HUES6 (cell line): ENCODE data around the gene SNRNP40.

Experiments
- H3K27ac ChIP-seq: 2 replicates; pipeline ENCODE4 v1.7.0; 2013; ENCODE audit warnings: low read depth, mild to moderate bottlenecking, low read length, inconsistent platforms
- H3K27me3 ChIP-seq: 2 replicates; pipeline ENCODE4 v1.6.1; 2013; ENCODE audit warnings: low read length; ENCODE audit not compliant: control insufficient read depth, insufficient read depth
- H3K36me3 ChIP-seq: 2 replicates; pipeline ENCODE4 v1.6.1; 2013; ENCODE audit warnings: low read length; ENCODE audit not compliant: control insufficient read depth, insufficient read depth
- H3K4me1 ChIP-seq: 2 replicates; pipeline ENCODE4 v1.6.1; 2013; ENCODE audit warnings: low read length; ENCODE audit not compliant: control insufficient read depth, insufficient read depth
- H3K4me3 ChIP-seq: 2 replicates; pipeline ENCODE4 v1.5.1; 2013; ENCODE audit warnings: low read depth, low read length
- H3K9ac ChIP-seq: one replicate; pipeline ENCODE4 v1.6.1; 2013; ENCODE audit warnings: mild to moderate bottlenecking, low read length
- H3K9me3 ChIP-seq: 2 replicates; pipeline ENCODE4 v1.6.1; 2013; ENCODE audit warnings: low read depth, low read length; ENCODE audit not compliant: control insufficient read depth, insufficient read depth

Gene SNRNP40

DNA sequence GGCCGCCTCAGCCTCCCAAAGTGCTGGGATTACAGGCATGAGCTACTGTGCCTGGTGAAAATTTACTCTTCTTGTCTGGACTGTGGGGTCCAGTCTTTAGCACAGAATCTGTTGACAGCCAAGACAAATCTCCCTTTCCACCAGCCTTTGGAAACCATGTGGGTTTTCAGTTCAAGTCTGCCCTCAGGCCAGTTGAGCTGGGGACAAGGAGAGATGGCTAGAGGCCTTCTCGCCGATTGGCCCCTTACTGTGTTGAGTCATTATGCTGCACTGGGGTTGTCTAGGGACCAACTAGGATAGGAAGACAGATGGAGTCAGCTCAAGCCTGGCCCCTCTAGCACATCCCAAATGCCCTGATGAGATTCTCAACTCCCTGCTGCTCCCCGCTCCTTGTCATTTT is 48.3 kb downstream of the SNRNP40 start:
- Histone ChIP-seq H3K36me3 (no peaks in the 10 kb centered on the region), H3K27me3 (no peaks in the 10 kb centered on the region; the same call in 1 of the 2 replicates), H3K27ac (no peak overlapping the region), H3K9ac (no peak overlapping the region), H3K4me1 (no peaks in the 10 kb centered on the region), H3K4me3 (no peak overlapping the region), H3K9me3 (no peaks in the 10 kb centered on the region)

DNA sequence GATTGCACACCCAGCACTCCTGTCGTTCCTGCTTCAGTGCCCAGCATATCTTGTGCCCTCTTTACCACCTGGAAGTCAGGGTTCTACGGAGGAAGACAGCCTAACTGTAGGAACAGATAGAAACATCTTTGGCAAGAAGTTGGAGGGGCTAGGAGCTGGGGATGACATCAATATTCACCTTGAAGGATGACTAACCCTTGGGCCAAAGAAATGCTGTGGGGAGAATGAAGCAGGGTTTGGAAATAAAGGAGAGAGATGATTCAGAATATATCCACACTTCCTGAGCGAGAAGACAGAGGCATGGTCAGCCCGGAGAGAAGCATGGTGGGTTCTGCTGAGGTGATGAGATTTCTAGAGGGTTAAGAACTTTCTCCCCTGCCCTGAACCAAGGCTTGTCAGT is 52.3 kb downstream of the SNRNP40 start:
- H3K9ac ChIP-seq: no peak overlapping the region
- no peaks in the 10 kb centered on the region for H3K4me1 ChIP-seq
- H3K27me3 ChIP-seq: peaks cover 17% of the 10 kb centered on the region
- no peaks in the 10 kb centered on the region for H3K9me3 ChIP-seq
- no peak overlapping the region for H3K27ac ChIP-seq
- no peak overlapping the region for H3K4me3 ChIP-seq
- H3K36me3 ChIP-seq: no peaks in the 10 kb centered on the region

DNA sequence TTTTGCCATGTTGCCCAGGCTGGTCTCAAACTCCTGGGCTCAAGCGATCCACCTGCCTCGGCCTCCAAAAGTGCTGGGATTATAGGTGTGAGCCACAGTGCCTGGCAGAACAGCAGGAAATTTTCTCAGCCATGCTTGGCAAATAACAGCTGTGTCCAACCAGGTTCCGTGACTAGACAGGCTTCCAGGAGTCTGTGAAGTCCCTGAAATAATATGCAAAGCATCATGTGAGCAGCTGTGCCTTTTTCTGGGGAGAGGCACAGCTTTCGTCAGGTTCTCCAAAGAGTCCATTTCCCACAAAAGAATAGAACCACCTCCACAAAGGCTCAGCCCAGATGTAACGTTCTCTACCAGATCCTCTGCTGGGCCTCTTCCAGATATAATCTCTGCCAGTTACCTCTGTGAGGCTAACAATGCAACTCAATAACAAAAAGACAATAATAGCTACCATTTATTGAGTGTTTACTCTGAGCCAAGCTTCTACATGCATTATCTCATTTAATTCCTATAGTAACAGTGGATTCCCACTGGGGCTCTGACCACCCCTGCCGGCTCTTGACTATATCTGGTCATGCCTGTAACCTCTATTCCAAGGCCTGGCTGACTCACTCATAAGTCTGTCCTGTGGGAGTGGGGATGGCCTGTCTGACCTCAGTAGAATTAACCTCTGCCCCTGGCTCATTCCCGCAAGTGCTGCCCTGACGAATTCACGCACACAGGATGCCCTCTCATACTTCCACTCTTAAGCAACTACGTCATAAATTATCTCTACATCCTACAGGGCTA is 52.9 kb downstream of the SNRNP40 start:
- Histone ChIP-seq H3K9ac (no peak overlapping the region), H3K9me3 (no peaks in the 10 kb centered on the region), H3K36me3 (no peaks in the 10 kb centered on the region), H3K27ac (no peak overlapping the region), H3K27me3 (peaks cover 24% of the 10 kb centered on the region), H3K4me3 (no peak overlapping the region), H3K4me1 (peaks cover 1% of the 10 kb centered on the region; the same call in 1 of the 2 replicates)

DNA sequence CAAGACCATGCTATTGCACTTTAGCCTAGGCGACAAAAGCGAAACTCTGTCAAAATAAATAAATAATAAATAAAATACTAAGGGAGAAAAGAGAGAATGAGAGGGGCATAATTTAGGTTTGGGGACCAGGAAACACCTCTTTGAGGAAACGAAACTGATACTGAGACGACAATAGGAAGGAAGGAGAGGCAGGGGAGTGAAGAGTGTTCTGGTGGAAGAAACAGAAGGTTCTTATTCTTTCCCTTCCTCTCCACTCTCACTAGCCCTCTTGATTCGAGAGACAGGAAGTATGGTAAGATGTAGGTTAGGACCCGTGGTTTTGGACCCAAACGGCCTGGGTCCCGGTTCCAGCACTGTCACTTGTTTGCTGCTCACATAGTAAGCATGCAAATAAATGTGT is 55.3 kb downstream of the SNRNP40 start:
- H3K27ac ChIP-seq: no peak overlapping the region
- no peaks in the 10 kb centered on the region for H3K9me3 ChIP-seq
- no peaks in the 10 kb centered on the region for H3K36me3 ChIP-seq
- H3K4me1 ChIP-seq: peaks cover 5% of the 10 kb centered on the region; the same call in 1 of the 2 replicates
- no peak overlapping the region for H3K4me3 ChIP-seq
- no peak overlapping the region for H3K9ac ChIP-seq
- H3K27me3 ChIP-seq: peaks cover 33% of the 10 kb centered on the region

DNA sequence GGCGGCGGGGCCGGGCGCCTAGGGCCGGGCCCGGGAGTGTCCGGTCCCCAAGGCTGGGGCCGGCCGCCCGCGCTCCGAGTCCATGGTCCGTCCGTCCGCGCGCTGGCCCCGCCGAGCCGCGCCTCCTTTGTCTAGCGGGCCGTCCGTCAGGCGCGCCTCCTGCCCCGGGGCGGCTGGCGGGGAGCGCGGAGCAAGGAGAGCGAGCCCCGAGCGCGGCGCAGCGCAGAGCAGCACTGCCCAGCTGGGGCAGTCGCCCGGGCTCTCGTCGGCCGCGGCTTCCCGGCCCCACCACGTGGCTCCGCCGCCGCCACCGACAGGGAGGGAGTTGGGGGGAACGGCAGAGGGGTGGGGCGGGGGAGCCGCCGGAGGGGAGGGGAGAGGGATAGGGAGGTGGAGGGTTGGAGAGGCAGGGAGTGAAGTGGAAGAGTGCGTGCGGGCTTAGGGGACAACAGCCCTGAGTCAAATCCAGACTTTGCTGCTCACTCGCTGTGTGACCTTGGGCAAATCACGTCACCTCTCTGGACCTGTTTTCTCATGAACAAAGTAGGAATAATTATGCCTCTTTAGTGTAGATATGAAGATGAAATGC is 56.8 kb downstream of the SNRNP40 start, which contains the start of gene NKAIN1:
Gene NKAIN1 (minus strand): TSS at position 235 of the 589 bp plus-strand sequence. CDS start 340 bp downstream, outside the sequence.
- Histone ChIP-seq H3K9me3 (no peaks in the 10 kb centered on the region), H3K27me3 (peaks cover 33% of the 10 kb centered on the region), H3K9ac (peak within 1 kb of the TSS; percentile 34), H3K36me3 (no peaks in the 10 kb centered on the region), H3K4me1 (peaks cover 6% of the 10 kb centered on the region; the same call in 1 of the 2 replicates), H3K4me3 (peak within 1 kb of the TSS; percentile 62), H3K27ac (no peak within 1 kb of the TSS)

DNA sequence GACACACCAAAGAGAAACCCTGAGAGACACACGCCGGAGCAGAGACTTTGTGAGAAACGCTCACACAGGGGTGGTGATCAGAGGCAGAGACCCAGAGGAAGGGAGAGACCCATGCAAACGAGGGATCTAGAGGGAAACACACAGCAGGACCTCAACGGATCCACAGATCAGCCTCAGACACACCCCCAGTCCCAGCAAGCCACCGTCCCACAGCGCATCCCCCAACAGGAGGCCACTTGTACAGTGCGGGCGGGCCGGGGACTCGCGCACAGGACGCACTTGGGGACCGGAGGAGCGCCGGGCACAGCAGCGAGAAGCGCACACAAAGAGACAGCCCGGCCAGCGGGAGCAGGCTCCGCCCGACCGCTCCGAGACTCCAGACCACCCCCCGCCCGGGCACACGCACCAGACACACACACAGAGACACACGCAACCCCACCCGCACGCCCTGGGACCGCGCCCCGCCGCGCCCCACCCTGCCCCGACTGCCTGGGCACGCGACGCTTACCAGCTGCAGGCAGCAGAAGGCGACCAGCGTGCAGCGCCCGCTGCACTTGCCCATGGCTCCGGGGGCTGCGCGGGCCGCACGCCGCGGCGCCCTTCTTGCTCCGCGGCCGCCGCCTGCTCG is 57.5 kb downstream of the SNRNP40 start:
- Histone ChIP-seq H3K9ac (peak overlapping the region; percentile 4), H3K9me3 (no peaks in the 10 kb centered on the region), H3K4me3 (peak overlapping the region; percentile 62), H3K27me3 (peaks cover 33% of the 10 kb centered on the region), H3K4me1 (peaks cover 10% of the 10 kb centered on the region; the same call in 1 of the 2 replicates), H3K27ac (no peak overlapping the region), H3K36me3 (no peaks in the 10 kb centered on the region)

DNA sequence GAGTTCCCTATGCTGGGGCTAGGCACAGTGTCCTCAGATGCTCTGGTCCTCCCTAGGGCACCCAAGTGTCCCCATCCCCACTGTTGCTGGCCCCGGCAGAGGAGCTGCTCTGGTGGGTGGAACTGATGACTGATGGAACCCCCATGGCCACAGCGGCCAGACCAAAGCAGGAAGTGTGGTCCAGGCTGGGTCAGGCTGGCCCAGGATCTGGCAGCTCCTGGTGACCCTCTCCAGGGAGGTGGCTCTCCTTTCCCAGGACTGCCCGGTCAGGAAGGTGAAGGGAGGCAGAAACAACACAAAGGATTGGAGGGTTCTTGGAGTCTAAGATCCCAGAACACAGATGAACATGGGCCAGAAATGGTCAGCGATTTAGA is 58.0 kb downstream of the SNRNP40 start:
- no peaks in the 10 kb centered on the region for H3K36me3 ChIP-seq
- H3K4me3 ChIP-seq: peak overlapping the region; percentile 62
- H3K27ac ChIP-seq: no peak overlapping the region
- peak overlapping the region; percentile 4 for H3K9ac ChIP-seq
- peaks cover 33% of the 10 kb centered on the region for H3K27me3 ChIP-seq
- H3K4me1 ChIP-seq: peaks cover 10% of the 10 kb centered on the region; the same call in 1 of the 2 replicates
- H3K9me3 ChIP-seq: no peaks in the 10 kb centered on the region

DNA sequence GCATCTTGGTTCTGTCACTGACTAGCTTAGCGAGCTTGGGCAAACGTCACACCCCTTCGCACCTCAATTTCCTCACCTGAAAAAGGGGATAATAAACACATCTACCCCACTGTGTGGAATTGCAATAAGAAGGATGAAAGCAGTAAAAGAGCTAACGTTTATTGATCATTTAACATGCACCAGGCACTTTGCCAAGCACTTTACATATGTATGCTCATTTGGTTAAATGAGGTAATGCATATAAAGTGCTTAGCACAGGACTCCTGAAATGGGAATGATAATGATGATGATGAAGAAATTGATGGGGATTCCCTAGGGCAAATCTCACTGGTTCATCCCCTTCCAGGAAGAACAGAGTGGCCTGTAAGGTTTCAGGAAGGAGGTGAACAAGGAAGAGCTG is 61.7 kb downstream of the SNRNP40 start:
- H3K27ac ChIP-seq: no peak overlapping the region
- H3K4me1 ChIP-seq: peaks cover 10% of the 10 kb centered on the region; the same call in 1 of the 2 replicates
- no peaks in the 10 kb centered on the region for H3K36me3 ChIP-seq

DNA sequence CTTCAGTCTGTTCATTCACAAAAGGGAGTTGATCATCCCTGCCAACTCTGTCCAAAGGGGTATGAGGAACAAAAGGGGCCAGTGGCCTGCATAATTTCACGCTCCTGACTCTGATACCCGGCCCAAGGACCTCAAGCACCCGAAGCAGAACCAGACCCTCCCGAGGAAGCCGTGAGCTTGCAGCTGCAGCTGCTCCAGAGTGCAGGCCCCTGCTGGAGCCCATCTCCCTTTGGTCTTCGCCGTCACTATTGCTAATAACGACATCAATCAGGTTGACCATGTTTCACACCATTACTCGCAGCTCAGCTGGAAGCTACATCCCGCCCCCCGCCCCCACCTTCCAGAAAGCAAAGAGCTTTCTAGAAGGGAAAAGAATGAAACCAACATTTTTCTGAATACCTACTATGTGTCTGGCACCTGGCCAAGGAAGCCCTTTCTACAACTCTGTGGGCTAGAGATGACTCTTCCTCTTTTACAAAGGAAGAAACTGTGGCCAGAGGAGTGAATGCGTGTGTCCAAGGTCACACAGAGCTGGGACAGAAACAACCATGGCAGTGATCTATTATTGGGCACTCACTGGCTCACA is 62.4 kb downstream of the SNRNP40 start:
- Histone ChIP-seq H3K4me1 (peaks cover 10% of the 10 kb centered on the region; the same call in 1 of the 2 replicates), H3K27me3 (peaks cover 14% of the 10 kb centered on the region)

More for the DNA sequence above, 61.7 kb downstream of the SNRNP40 start:
- Histone ChIP-seq H3K4me3 (no peak overlapping the region), H3K9me3 (no peaks in the 10 kb centered on the region), H3K27me3 (peaks cover 16% of the 10 kb centered on the region), H3K9ac (no peak overlapping the region)

DNA sequence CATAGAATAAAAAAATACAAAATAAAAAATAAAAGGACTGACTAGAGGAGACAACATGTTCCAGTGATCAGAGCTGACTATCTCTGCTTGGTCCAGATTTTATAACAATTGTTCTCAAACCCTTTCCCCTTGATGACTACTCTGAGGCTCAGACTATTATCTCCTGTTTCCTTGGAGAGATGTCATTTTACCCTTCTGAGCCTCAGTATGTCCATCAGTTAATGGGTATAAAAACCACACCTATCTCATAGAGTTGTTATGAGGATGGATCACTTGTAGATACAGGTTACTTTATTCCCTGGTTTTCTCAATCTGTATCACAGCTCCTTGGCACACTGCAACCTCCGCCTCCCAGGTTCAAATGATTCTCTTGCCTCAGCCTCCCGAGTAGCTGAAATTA is 63.9 kb downstream of the SNRNP40 start:
- no peaks in the 10 kb centered on the region for H3K9me3 ChIP-seq
- no peaks in the 10 kb centered on the region for H3K36me3 ChIP-seq
- peaks cover 4% of the 10 kb centered on the region; the same call in 1 of the 2 replicates for H3K4me1 ChIP-seq
- no peak overlapping the region for H3K27ac ChIP-seq
- no peaks in the 10 kb centered on the region; the same call in 1 of the 2 replicates for H3K27me3 ChIP-seq
- H3K4me3 ChIP-seq: no peak overlapping the region
- no peak overlapping the region for H3K9ac ChIP-seq

More for the DNA sequence above, 62.4 kb downstream of the SNRNP40 start:
- Histone ChIP-seq H3K9me3 (no peaks in the 10 kb centered on the region), H3K9ac (no peak overlapping the region), H3K36me3 (no peaks in the 10 kb centered on the region), H3K27ac (no peak overlapping the region), H3K4me3 (no peak overlapping the region)
